Right atrium auricular region (tissue), 2 donors: Measurements from ENCODE around the gene MBD3. TPM values are rescaled to one million over a fixed set of nuclear protein-coding genes. Genes with fewer than 3 reads are reported as not detected.

Experiments used
- DNase-seq: peaks from one replicate; pipeline ENCODE4 v3.0.0-alpha.2; 2019; ENCODE audit warnings: low spot score
- H3K27ac ChIP-seq, 2 donors: fragments of 200-600 bp; sonication (generic); 1 replicate in 1 of 2; 2 replicates in 1 of 2; pipeline ENCODE4 v1.5.1; 2016 to 2019
- H3K27me3 ChIP-seq, 2 donors: fragments of 200-600 bp; sonication (generic); one replicate each; pipeline versions ENCODE4 v1.5.1 to v1.6.0; 2017 to 2019
- H3K36me3 ChIP-seq: fragments of 200-600 bp; sonication (generic); one replicate; pipeline ENCODE4 v1.5.1; 2016
- H3K4me1 ChIP-seq, 2 donors: fragments of 200-600 bp; sonication (generic); one replicate each; pipeline versions ENCODE4 v1.5.1 to v1.6.0; 2017 to 2019
- H3K4me3 ChIP-seq, 2 donors: fragments of 200-600 bp; sonication (generic); 1 replicate in 1 of 2; 2 replicates in 1 of 2; pipeline ENCODE4 v1.5.1; 2017 to 2019; ENCODE audit warnings: mild to moderate bottlenecking in 1 of 2, moderate library complexity in 1 of 2
- H3K9me3 ChIP-seq, 2 donors: fragments of 200-600 bp; sonication (generic); one replicate each; pipeline ENCODE4 v1.5.1; 2019
- total RNA-seq, 2 donors: library from RNA; depleted of rRNA; stranded (reverse); fragments of >200 nt; gene quantifications; one replicate each; pipeline ENCODE4 v1.1.0, GENCODE V29; 2016
- TF ChIP-seq, protein P1 (sequence below), 2 donors: fragments of 200-600 bp; sonication (generic); IDR thresholded peaks; one replicate each; pipeline ENCODE4 v1.5.1; 2019; ENCODE audit warnings: antibody characterized with exemption in 2 of 2

The MBD3 gene
- total RNA-seq, 2 donors from 2014 or later: 64.3 to 86.8 TPM

GRCh38 chr19:1609103-1609396 lies 16.4 kb upstream of the MBD3 start:
- TF ChIP-seq, protein P1, sequence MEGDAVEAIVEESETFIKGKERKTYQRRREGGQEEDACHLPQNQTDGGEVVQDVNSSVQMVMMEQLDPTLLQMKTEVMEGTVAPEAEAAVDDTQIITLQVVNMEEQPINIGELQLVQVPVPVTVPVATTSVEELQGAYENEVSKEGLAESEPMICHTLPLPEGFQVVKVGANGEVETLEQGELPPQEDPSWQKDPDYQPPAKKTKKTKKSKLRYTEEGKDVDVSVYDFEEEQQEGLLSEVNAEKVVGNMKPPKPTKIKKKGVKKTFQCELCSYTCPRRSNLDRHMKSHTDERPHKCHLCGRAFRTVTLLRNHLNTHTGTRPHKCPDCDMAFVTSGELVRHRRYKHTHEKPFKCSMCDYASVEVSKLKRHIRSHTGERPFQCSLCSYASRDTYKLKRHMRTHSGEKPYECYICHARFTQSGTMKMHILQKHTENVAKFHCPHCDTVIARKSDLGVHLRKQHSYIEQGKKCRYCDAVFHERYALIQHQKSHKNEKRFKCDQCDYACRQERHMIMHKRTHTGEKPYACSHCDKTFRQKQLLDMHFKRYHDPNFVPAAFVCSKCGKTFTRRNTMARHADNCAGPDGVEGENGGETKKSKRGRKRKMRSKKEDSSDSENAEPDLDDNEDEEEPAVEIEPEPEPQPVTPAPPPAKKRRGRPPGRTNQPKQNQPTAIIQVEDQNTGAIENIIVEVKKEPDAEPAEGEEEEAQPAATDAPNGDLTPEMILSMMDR (IDR thresholded peaks at IDR 0.05): no peak
- no peak overlapping the region for H3K27ac ChIP-seq
- H3K27me3 ChIP-seq: no peaks in the 10 kb centered on the region
- DNase-seq: no peak
- no peak overlapping the region for H3K4me3 ChIP-seq
- H3K36me3 ChIP-seq: peaks cover 18% of the 10 kb centered on the region
- H3K9me3 ChIP-seq: no peaks in the 10 kb centered on the region
- peaks cover 3 to 17% of the 10 kb centered on the region in 2 donors for H3K4me1 ChIP-seq

DNA sequence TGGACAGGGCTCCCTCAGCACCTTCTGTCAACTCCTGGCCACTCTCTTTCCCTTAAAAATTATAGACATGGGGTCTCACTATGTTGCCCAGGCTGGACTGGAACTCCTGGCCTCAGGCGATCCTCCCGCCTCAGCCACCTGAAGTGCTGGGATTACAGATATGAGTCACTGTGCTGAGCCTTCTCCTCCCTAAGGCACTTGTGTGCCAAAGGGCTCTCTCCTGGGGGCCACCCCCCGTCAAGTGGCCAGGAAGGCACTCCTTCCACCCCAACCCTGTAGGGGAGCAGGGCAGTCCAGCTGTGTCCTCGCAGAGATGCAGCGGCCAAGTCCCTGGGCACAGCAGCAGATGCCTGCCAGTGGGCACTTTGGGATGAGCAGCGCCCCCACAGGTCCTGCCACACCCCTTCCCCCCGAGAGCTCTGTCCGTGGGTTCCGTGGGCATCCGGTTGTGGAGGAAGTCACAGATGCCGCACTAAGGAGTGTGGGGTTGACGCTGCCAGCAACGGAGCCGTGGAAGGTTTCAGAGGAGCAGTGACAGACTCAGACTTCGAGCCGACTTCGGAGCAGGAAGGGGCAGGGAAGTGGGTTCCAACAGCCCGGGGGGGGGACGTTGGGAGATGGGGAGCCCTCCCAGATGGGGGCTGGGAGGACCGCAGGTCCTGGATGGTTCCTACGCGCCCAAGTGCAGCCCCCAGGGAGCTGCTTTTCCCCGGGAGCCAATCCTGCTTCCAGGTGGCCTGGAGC lies 15.9 kb upstream of the MBD3 start:
- TF ChIP-seq, protein P1 (IDR thresholded peaks at IDR 0.05): no peak
- no peaks in the 10 kb centered on the region for H3K9me3 ChIP-seq
- peaks cover 15% of the 10 kb centered on the region for H3K36me3 ChIP-seq
- DNase-seq: no peak
- H3K4me3 ChIP-seq: no peak overlapping the region
- peaks cover 3 to 22% of the 10 kb centered on the region in 2 donors for H3K4me1 ChIP-seq
- H3K27ac ChIP-seq: no peak overlapping the region
- no peaks in the 10 kb centered on the region for H3K27me3 ChIP-seq

GRCh38 chr19:1606138-1606651 lies 13.5 kb upstream of the MBD3 start:
- no peaks in the 10 kb centered on the region for H3K9me3 ChIP-seq
- TF ChIP-seq, protein P1 (IDR thresholded peaks at IDR 0.05): no peak
- H3K36me3 ChIP-seq: peaks cover under 1% of the 10 kb centered on the region
- peak overlapping the region; percentile 87 to 100 for H3K4me3 ChIP-seq
- H3K27me3 ChIP-seq: no peaks in the 10 kb centered on the region
- peak overlapping the region; percentile 95 for H3K27ac ChIP-seq
- DNase-seq: peak; percentile 65
- H3K4me1 ChIP-seq: peaks cover 3 to 33% of the 10 kb centered on the region in 2 donors

DNA sequence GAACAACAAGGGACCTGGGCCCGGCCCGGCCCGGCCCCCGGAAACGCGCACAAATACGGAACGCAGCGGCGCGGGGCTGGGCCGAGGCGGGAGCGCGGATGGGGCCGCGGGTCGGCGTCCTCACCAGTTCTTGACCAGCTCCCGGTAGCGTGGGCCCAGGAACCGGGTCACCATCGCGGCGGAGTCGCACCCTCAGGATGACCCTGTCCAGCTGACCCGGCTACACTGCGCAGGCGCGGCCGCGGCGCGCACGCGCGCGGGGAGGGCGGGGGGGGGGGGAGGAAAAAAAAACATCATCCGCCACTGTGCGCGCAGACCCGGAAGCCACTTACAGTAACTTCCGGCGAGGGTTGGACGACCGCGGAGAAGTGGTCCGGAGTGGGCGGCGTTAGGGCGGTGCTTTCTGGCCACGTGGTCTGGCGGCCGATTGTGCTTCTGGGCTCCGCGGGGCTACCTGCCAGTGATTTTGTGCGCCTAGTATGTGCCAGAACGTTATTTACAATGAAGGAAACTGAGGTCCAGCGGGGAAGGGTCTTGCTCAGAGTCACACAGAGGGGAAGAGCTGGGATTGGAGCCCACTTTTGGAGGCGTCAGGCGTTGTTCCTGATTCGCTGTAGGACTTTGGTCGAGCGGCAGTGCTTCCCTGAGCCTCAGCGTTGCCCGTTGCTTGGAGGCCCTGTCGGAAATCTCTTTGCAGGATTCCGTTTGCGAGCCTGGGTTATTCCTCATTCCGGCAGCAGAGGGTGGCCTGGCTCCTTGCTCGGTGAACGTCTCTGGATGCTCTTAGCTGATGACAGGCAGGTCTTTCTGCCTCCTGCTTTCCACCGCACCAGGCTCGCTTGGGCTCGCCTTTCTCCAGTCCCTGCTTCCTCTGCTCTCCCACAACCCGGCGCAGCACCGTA lies 12.8 kb upstream of the MBD3 start, which contains the start of gene UQCR11:
Gene UQCR11 (minus strand): TSS at position 227 of the 902 bp plus-strand sequence. CDS start 53 bp downstream, at position 174.
- Histone ChIP-seq H3K9me3 (no peaks in the 10 kb centered on the region), H3K4me1 (peaks cover 3 to 33% of the 10 kb centered on the region in 2 donors), H3K27me3 (no peaks in the 10 kb centered on the region), H3K4me3 (peak within 1 kb of the TSS; percentile 87 to 100), H3K36me3 (no peaks in the 10 kb centered on the region), H3K27ac (peak within 1 kb of the TSS; percentile 95)
- TF ChIP-seq, protein P1 (IDR thresholded peaks at IDR 0.05): peak in 1 of 2 donors; percentile 71
- DNase-seq: peak; percentile 97

DNA sequence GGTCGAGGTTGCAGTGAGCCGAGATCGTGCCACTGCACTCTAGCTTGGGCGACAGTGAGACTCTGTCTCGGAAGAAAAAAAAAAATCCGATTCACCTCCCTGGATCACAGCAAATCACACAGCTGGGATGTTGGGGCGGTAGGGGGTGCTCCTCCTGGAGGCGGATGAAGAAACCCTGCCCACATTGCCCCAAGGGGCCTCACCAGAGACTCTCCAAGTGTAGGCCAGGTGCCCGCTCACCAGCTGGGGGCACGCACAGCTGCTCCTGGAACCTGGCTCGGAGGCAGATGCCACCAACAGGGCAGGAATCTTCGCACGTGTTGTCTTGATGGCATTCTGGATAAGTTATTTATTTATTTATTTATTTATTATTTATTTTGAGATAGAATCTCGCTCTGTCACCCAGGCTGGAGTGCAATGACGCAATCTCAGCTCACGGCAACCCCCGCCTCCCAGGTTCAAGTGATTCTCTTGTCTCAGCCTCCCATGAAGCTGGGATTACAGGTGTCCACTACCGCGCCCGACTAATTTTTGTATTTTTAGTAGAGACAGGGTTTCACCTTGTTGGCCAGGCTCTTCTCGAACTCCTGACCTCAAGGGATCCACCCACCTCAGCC lies 9.5 kb upstream of the MBD3 start:
- H3K27me3 ChIP-seq: no peaks in the 10 kb centered on the region
- no peaks in the 10 kb centered on the region for H3K9me3 ChIP-seq
- no peak overlapping the region for H3K4me3 ChIP-seq
- H3K27ac ChIP-seq: no peak overlapping the region
- no peak for DNase-seq
- peaks cover 25% of the 10 kb centered on the region for H3K36me3 ChIP-seq
- H3K4me1 ChIP-seq: peaks cover 3 to 37% of the 10 kb centered on the region in 2 donors
- TF ChIP-seq, protein P1 (IDR thresholded peaks at IDR 0.05): no peak
